H1 (cell line): ENCODE measurements around the gene TRABD2B. TPM values are rescaled to one million over a fixed set of nuclear protein-coding genes. Genes with fewer than 3 reads are reported as not detected.

ENCODE experiments used
- CBX5 ChIP-seq: fragments of 300-800, 300-1000 bp; sonication (generic); IDR thresholded peaks from 2 replicates; pipeline ENCODE4 v1.7.1; 2016; ENCODE audit warnings: antibody characterized with exemption, low read length, low read depth
- CHD2 ChIP-seq: IDR thresholded peaks from 2 replicates; pipeline ENCODE4 v1.6.1; 2012; ENCODE audit warnings: low read length, improper control_type of control experiment
- CHD7 ChIP-seq: fragments of 300-600 bp; sonication (generic); IDR thresholded peaks from 2 replicates; pipeline ENCODE4 v1.7.1; 2012; ENCODE audit warnings: low read length, moderate library complexity, mild to moderate bottlenecking, inconsistent platforms; ENCODE audit not compliant: insufficient replicate concordance
- KDM5A ChIP-seq: fragments of 200-600 bp; IDR thresholded peaks from 2 replicates; pipeline ENCODE4 v1.7.1; 2012; ENCODE audit warnings: mild to moderate bottlenecking, low read length, inconsistent platforms, mixed read lengths
- MAFK ChIP-seq: IDR thresholded peaks from 2 replicates; pipeline ENCODE4 v1.6.1; 2012; ENCODE audit warnings: low read depth, mild to moderate bottlenecking, improper control_type of control experiment, low read length
- RFX5 ChIP-seq: IDR thresholded peaks from 2 replicates; pipeline ENCODE4 v1.6.1; 2011; ENCODE audit warnings: low read depth, low read length, improper control_type of control experiment, borderline replicate concordance
- SAP30 ChIP-seq: fragments of 300-600 bp; sonication (generic); IDR thresholded peaks from 2 replicates; pipeline ENCODE4 v1.7.1; 2012; ENCODE audit warnings: low read length, moderate library complexity, mild to moderate bottlenecking, inconsistent platforms; ENCODE audit not compliant: insufficient read depth, insufficient replicate concordance
- SP2 ChIP-seq: IDR thresholded peaks from 2 replicates; pipeline ENCODE4 v1.6.1; 2012; ENCODE audit warnings: mild to moderate bottlenecking, low read length, inconsistent platforms
- TAF7 ChIP-seq: optimal IDR thresholded peaks from 2 replicates; pipeline ENCODE3; 2011; ENCODE audit warnings: low read depth, mild to moderate bottlenecking, inconsistent platforms, low read length, moderate library complexity, borderline replicate concordance
- TCF12 ChIP-seq: IDR thresholded peaks from 2 replicates; pipeline ENCODE4 v1.6.1; 2011; ENCODE audit warnings: low read depth, mild to moderate bottlenecking, low read length
- YY1 ChIP-seq: IDR thresholded peaks from 2 replicates; pipeline ENCODE4 v1.6.1; 2011; ENCODE audit warnings: low read depth, mild to moderate bottlenecking, low read length
- polyA plus RNA-seq, 7 experiments: library from polyadenylated mRNA; depleted of rRNA in 3 of 7; stranded (reverse) in 5 of 7; unstranded in 2 of 7; fragments of >200 nt in 5 of 7; fragments of 200-250 nt in 2 of 7; gene quantifications; 1 replicate in 5 of 7; 2 replicates in 1 of 7; 4 replicates in 1 of 7; pipeline versions ENCODE4 v1.2.1 to v1.2.3, GENCODE V29; 2011 to 2013; ENCODE audit warnings: missing spikeins in 2 of 7, mixed read lengths in 2 of 7
- total RNA-seq: library from RNA; stranded (reverse); fragmentation: NEBNext Ultra II Directional; extraction: Animal tissue kit (Norgen Biotek cat#: 25700); gene quantifications from 2 replicates; pipeline ENCODE4 v1.2.1, GENCODE V29; 2021

The TRABD2B gene
- total and polyA plus RNA-seq, 2 of the 8 experiments (the other 6 are each of a cell fraction or from before 2014, with no cell fraction given): 0.95 to 3.4 TPM

DNA sequence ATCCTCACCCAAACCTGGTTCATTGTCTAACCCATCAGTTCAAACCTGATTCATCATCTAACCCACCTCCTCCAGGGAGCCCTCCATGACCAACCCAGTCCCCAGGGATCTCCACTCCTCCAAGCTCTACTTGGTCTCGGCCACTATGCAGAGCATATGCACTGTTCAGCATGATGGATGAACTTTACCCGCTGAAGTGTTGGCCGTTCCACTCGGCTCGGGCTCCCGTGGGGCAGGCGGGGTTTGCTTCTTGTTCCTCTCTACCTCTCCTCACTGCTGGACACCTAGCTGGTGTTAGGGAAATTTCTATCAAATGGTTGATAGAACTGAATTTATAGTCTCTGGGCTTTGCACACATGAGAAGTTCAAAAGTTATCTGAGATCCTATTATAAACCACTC lies 111.0 kb downstream of the TRABD2B start (continued):
- TF ChIP-seq CHD7 (no peak), YY1 (no peak), KDM5A (no peak), MAFK (no peak), CHD2 (no peak), SAP30 (no peak), SP2 (no peak), RFX5 (no peak), TCF12 (no peak), CBX5 (no peak), TAF7 (no peak)
